ENCODE measurements around the gene ARHGEF9.

Gene ARHGEF9

DNA sequence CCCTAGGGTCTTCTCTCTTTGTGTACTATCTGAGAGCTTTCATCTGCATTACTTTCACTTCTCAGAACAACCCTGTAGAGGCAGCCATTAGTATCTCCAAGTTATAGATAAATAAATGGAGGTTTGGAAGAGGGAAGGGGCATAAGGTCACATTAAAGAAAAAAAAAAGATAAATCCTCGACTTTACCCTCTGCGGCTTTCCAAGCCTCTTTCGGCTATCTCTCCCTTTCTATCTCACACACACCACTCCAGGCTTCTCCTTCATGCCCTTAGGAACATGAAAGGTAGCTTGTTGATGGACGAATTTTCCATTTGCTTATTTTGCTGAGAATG is 660 bp upstream of the ARHGEF9 start:
- Histone ChIP-seq H3K4ac (ENCODE audit: low read depth in 1 of 2, low read length in 2 of 2) (no peak overlapping the region), H3K14ac (ENCODE audit: low read length in 2 of 2) (no peak overlapping the region), H2AFZ (ENCODE audit: low read depth, low read length) (no peak overlapping the region), H3K4me1 (ENCODE audit: control insufficient read depth, insufficient read depth, low read depth, low read length) (peaks cover 2% of the 10 kb centered on the region), H2BK15ac (ENCODE audit: low read depth, poor library complexity, severe bottlenecking) (no peak overlapping the region), H3K9me3 (ENCODE audit: control insufficient read depth, low read length) (no peaks in the 10 kb centered on the region), H2AK5ac (ENCODE audit: low read length, severe bottlenecking) (no peak overlapping the region), H3K79me1 (replicated peaks; ENCODE audit: low read length, poor library complexity, severe bottlenecking) (no peaks in the 10 kb centered on the region), H4K8ac (ENCODE audit: low read length) (no peak overlapping the region), H3K4me3 (ENCODE audit: insufficient read depth in 1 of 2, low read depth in 1 of 2, low read length in 2 of 2) (peak overlapping the region in 1 of 2 experiments; percentile 62), H3K9ac (ENCODE audit: low read length) (no peak overlapping the region), H3K36me3 (ENCODE audit: control insufficient read depth in 1 of 2, insufficient read depth in 2 of 2, low read depth in 1 of 2, low read length in 2 of 2) (no peaks in the 10 kb centered on the region), H2BK5ac (ENCODE audit: low read depth, low read length, poor library complexity, severe bottlenecking) (no peak overlapping the region), H2BK12ac (ENCODE audit: low read length in 2 of 2) (no peak overlapping the region), H3K27ac (ENCODE audit: low read length, poor library complexity, severe bottlenecking) (no peak overlapping the region), H3K27me3 (ENCODE audit: control insufficient read depth in 1 of 2, insufficient read depth in 1 of 2, low read length in 2 of 2) (peaks cover 0 to 14% of the 10 kb centered on the region in 2 experiments), H3K4me2 (ENCODE audit: low read length, poor library complexity, severe bottlenecking) (peak overlapping the region; percentile 74), H3K18ac (ENCODE audit: low read depth in 1 of 2, low read length in 2 of 2) (no peak overlapping the region), H4K91ac (ENCODE audit: low read length) (no peak overlapping the region), H3K23ac (ENCODE audit: low read length in 2 of 2) (no peak overlapping the region), H2BK120ac (ENCODE audit: low read depth, low read length) (no peak overlapping the region)
- WGBS = no CpG with 5 or more reads among the region's 4 CpGs
- no peak for DNase-seq

DNA sequence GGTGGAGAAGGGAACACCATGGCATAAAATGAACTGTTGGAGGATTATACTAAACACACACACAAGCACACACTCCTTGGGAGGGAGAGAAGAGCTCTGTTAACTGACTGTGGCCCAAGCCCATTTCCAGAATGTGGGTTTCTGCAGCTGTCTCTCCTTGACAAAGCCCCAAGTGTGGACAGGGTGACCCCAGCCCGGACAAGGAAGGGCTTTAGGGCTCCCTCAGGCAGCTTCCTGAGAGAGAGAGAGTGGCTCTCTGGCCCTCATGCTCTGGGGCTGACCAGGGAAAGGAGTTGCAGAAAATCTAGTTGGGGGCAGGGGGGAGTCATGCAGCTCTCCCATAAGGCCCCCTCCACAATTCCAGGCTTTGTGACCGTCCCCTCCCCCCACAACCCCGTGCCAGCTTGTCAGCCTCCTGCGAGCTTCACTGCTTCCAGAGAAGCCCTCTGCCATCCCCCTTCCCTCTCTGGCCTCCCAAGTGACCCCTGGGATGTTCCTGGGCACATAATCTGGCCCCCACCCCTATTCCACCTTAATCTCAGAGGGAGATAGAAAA is 590 bp downstream of the ARHGEF9 start:
- Histone ChIP-seq H3K4me2 (ENCODE audit: low read length, poor library complexity, severe bottlenecking) (peak overlapping the region; percentile 74), H2AK5ac (ENCODE audit: low read length, severe bottlenecking) (no peak overlapping the region), H3K9ac (ENCODE audit: low read length) (peak overlapping the region; percentile 35), H3K23ac (ENCODE audit: low read length in 2 of 2) (no peak overlapping the region), H3K14ac (ENCODE audit: low read length in 2 of 2) (peak overlapping the region in 1 of 2 experiments; percentile 74), H3K4me3 (ENCODE audit: insufficient read depth in 1 of 2, low read depth in 1 of 2, low read length in 2 of 2) (peak overlapping the region; percentile 62 to 63), H2BK15ac (ENCODE audit: low read depth, poor library complexity, severe bottlenecking) (no peak overlapping the region), H2AFZ (ENCODE audit: low read depth, low read length) (no peak overlapping the region), H2BK12ac (ENCODE audit: low read length in 2 of 2) (no peak overlapping the region), H3K36me3 (ENCODE audit: control insufficient read depth in 1 of 2, insufficient read depth in 2 of 2, low read depth in 1 of 2, low read length in 2 of 2) (no peaks in the 10 kb centered on the region), H3K27ac (ENCODE audit: low read length, poor library complexity, severe bottlenecking) (no peak overlapping the region), H3K79me1 (replicated peaks; ENCODE audit: low read length, poor library complexity, severe bottlenecking) (no peaks in the 10 kb centered on the region), H3K27me3 (ENCODE audit: control insufficient read depth in 1 of 2, insufficient read depth in 1 of 2, low read length in 2 of 2) (peaks cover 0 to 14% of the 10 kb centered on the region in 2 experiments), H3K4me1 (ENCODE audit: control insufficient read depth, insufficient read depth, low read depth, low read length) (peaks cover 2% of the 10 kb centered on the region), H3K18ac (ENCODE audit: low read depth in 1 of 2, low read length in 2 of 2) (peak overlapping the region; percentile 43 to 80), H3K4ac (ENCODE audit: low read depth in 1 of 2, low read length in 2 of 2) (peak overlapping the region in 1 of 2 experiments; percentile 82), H3K9me3 (ENCODE audit: control insufficient read depth, low read length) (peaks cover 6% of the 10 kb centered on the region), H2BK5ac (ENCODE audit: low read depth, low read length, poor library complexity, severe bottlenecking) (peak overlapping the region; percentile 25), H4K8ac (ENCODE audit: low read length) (peak overlapping the region; percentile 72), H2BK120ac (ENCODE audit: low read depth, low read length) (peak overlapping the region; percentile 34), H4K91ac (ENCODE audit: low read length) (no peak overlapping the region)
- no peak for DNase-seq
- 42% methylated on average over 2 of the region's 4 CpGs for WGBS

DNA sequence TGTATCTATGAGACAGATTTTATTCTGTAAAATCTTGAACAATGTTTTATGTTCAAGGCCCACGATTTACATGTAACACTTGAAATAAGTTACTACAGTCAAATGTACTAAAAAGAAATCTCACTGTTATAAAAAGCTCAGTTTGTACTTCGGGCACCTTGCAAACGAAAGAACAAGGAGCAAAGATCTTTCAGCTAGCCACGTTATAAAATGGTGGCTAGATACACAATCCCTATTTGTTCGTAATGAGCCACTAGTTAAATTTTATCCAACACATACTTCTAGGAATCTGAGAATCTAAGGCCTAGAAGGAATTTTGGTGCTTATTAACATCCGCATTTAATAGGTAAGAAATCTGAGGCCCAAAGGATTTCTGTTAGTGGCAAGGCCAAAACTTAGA is 2.5 kb downstream of the ARHGEF9 start:
- Histone ChIP-seq H3K79me1 (replicated peaks; ENCODE audit: low read length, poor library complexity, severe bottlenecking) (peaks cover 2% of the 10 kb centered on the region), H3K18ac (ENCODE audit: low read depth in 1 of 2, low read length in 2 of 2) (no peak overlapping the region), H4K91ac (ENCODE audit: low read length) (no peak overlapping the region), H3K9me3 (ENCODE audit: control insufficient read depth, low read length) (peaks cover 14% of the 10 kb centered on the region), H3K4ac (ENCODE audit: low read depth in 1 of 2, low read length in 2 of 2) (no peak overlapping the region), H3K27me3 (ENCODE audit: control insufficient read depth in 1 of 2, insufficient read depth in 1 of 2, low read length in 2 of 2) (peaks cover 0 to 7% of the 10 kb centered on the region in 2 experiments), H2BK120ac (ENCODE audit: low read depth, low read length) (no peak overlapping the region), H3K4me1 (ENCODE audit: control insufficient read depth, insufficient read depth, low read depth, low read length) (peaks cover 2% of the 10 kb centered on the region), H2BK5ac (ENCODE audit: low read depth, low read length, poor library complexity, severe bottlenecking) (no peak overlapping the region), H2AFZ (ENCODE audit: low read depth, low read length) (no peak overlapping the region), H2BK12ac (ENCODE audit: low read length in 2 of 2) (no peak overlapping the region), H2AK5ac (ENCODE audit: low read length, severe bottlenecking) (no peak overlapping the region), H4K8ac (ENCODE audit: low read length) (no peak overlapping the region), H2BK15ac (ENCODE audit: low read depth, poor library complexity, severe bottlenecking) (no peak overlapping the region), H3K23ac (ENCODE audit: low read length in 2 of 2) (no peak overlapping the region), H3K36me3 (ENCODE audit: control insufficient read depth in 1 of 2, insufficient read depth in 2 of 2, low read depth in 1 of 2, low read length in 2 of 2) (no peaks in the 10 kb centered on the region), H3K9ac (ENCODE audit: low read length) (no peak overlapping the region), H3K14ac (ENCODE audit: low read length in 2 of 2) (no peak overlapping the region), H3K4me2 (ENCODE audit: low read length, poor library complexity, severe bottlenecking) (no peak overlapping the region), H3K27ac (ENCODE audit: low read length, poor library complexity, severe bottlenecking) (no peak overlapping the region), H3K4me3 (ENCODE audit: insufficient read depth in 1 of 2, low read depth in 1 of 2, low read length in 2 of 2) (no peak overlapping the region)
- WGBS = 77% methylated on average over 3 of the region's 6 CpGs
- DNase-seq = no peak

DNA sequence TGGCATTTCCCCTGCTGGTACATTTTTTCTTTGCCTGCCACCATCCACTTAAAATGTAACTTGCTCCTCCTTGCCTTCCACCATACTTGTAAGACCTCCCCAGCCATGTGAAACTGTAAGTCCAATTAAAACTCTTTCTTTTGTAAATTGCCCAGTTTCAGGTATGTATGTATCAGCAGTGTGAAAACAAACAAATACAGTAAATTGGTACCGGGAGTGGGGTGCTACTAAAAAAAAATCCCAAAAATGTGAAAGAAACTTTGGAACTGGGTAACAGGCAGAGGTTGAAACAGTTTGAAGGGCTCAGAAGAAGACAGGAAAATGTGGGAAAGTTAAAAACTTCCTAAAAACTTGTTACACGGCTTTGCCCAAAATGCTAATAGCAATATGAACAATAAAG is 16.3 kb downstream of the ARHGEF9 start:
- H3K4me2 ChIP-seq (ENCODE audit: low read length, poor library complexity, severe bottlenecking) = no peak overlapping the region
- H3K14ac ChIP-seq (ENCODE audit: low read length in 2 of 2) = no peak overlapping the region
- H3K79me1 ChIP-seq (replicated peaks; ENCODE audit: low read length, poor library complexity, severe bottlenecking) = no peaks in the 10 kb centered on the region
- no peak overlapping the region for H3K9ac ChIP-seq (ENCODE audit: low read length)
- peaks cover 35% of the 10 kb centered on the region for H3K9me3 ChIP-seq (ENCODE audit: control insufficient read depth, low read length)
- no peak overlapping the region for H4K91ac ChIP-seq (ENCODE audit: low read length)
- H2AK5ac ChIP-seq (ENCODE audit: low read length, severe bottlenecking) = no peak overlapping the region
- no peak overlapping the region for H2BK12ac ChIP-seq (ENCODE audit: low read length in 2 of 2)
- H3K27me3 ChIP-seq (ENCODE audit: control insufficient read depth in 1 of 2, insufficient read depth in 1 of 2, low read length in 2 of 2) = no peaks in the 10 kb centered on the region
- H3K23ac ChIP-seq (ENCODE audit: low read length in 2 of 2) = no peak overlapping the region
- H3K18ac ChIP-seq (ENCODE audit: low read depth in 1 of 2, low read length in 2 of 2) = no peak overlapping the region
- no peak for DNase-seq
- H3K4me1 ChIP-seq (ENCODE audit: control insufficient read depth, insufficient read depth, low read depth, low read length) = no peaks in the 10 kb centered on the region
- no peak overlapping the region for H4K8ac ChIP-seq (ENCODE audit: low read length)
- 100% methylated on average over 1 of the region's 2 CpGs for WGBS
- H2AFZ ChIP-seq (ENCODE audit: low read depth, low read length) = no peak overlapping the region
- no peak overlapping the region for H3K27ac ChIP-seq (ENCODE audit: low read length, poor library complexity, severe bottlenecking)
- H2BK5ac ChIP-seq (ENCODE audit: low read depth, low read length, poor library complexity, severe bottlenecking) = no peak overlapping the region
- no peaks in the 10 kb centered on the region for H3K36me3 ChIP-seq (ENCODE audit: control insufficient read depth in 1 of 2, insufficient read depth in 2 of 2, low read depth in 1 of 2, low read length in 2 of 2)
- no peak overlapping the region for H3K4ac ChIP-seq (ENCODE audit: low read depth in 1 of 2, low read length in 2 of 2)
- H3K4me3 ChIP-seq (ENCODE audit: insufficient read depth in 1 of 2, low read depth in 1 of 2, low read length in 2 of 2) = no peak overlapping the region
- no peak overlapping the region for H2BK120ac ChIP-seq (ENCODE audit: low read depth, low read length)
- H2BK15ac ChIP-seq (ENCODE audit: low read depth, poor library complexity, severe bottlenecking) = no peak overlapping the region

Data from mesenchymal stem cell (in vitro differentiated cells and primary cell).